ENCODE data around the gene CACNA2D1. TPM values are rescaled to one million over a fixed set of nuclear protein-coding genes. Genes with fewer than 3 reads are reported as not detected.

The CACNA2D1 gene
- total RNA-seq, 1 experiment from 2014 or later: 0.77 TPM

DNA sequence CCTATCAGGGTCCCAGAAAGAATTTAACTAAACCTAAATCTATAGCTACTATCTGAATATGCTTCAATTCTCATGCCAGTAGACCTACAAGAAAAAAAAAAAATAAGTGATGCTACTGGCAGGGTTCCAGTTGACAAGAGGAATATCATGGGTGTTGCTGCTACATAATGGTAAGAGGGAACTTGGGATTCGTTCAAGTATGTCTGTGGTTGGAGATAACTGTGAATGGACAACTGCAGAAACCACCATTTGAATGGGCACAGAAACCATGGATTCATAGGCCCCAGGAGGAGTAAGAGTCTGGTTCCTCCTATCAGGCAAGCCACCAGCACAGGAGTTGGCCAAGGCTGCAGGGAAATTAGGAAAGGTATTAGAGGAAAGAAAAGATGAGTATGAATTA is 386.1 kb downstream of the CACNA2D1 start:
- Histone ChIP-seq H3K9me2 (replicated peaks; ENCODE audit: low read length) (no peaks in the 10 kb centered on the region), H3K36me3 (ENCODE audit: low read depth, low read length) (no peaks in the 10 kb centered on the region), H3K9me3 (ENCODE audit: low read length) (no peaks in the 10 kb centered on the region), H3K4me2 (ENCODE audit: low read length) (no peak overlapping the region), H3K4me1 (ENCODE audit: insufficient read depth, low read length) (no peaks in the 10 kb centered on the region), H3K27me3 (ENCODE audit: low read length) (no peaks in the 10 kb centered on the region), H3K4me3 (ENCODE audit: low read length) (no peak overlapping the region), H3K79me2 (ENCODE audit: low read length) (no peaks in the 10 kb centered on the region), H3F3A (ENCODE audit: low read length, unreplicated experiment) (no peaks in the 10 kb centered on the region), H3K27ac (ENCODE audit: low read length) (no peak overlapping the region), H2AFZ (ENCODE audit: low read length) (no peak overlapping the region), H4K20me1 (ENCODE audit: low read length) (no peaks in the 10 kb centered on the region), H3K9ac (ENCODE audit: low read length) (no peak overlapping the region)
- DNase-seq (no peak), ATAC-seq (no peak)
- intact Hi-C loops (cut with micrococcal nuclease): no loop called here
- BruUV-seq (replicated peaks): no TSS peak
- TF ChIP-seq EZH2phosphoT487 (IDR thresholded peaks at IDR 0.05; ENCODE audit: borderline replicate concordance, low read length) (no peak), EZH2 (IDR thresholded peaks at IDR 0.05; ENCODE audit: low read length, unreplicated experiment) (no peak)
- TF ChIP-seq, protein P1, sequence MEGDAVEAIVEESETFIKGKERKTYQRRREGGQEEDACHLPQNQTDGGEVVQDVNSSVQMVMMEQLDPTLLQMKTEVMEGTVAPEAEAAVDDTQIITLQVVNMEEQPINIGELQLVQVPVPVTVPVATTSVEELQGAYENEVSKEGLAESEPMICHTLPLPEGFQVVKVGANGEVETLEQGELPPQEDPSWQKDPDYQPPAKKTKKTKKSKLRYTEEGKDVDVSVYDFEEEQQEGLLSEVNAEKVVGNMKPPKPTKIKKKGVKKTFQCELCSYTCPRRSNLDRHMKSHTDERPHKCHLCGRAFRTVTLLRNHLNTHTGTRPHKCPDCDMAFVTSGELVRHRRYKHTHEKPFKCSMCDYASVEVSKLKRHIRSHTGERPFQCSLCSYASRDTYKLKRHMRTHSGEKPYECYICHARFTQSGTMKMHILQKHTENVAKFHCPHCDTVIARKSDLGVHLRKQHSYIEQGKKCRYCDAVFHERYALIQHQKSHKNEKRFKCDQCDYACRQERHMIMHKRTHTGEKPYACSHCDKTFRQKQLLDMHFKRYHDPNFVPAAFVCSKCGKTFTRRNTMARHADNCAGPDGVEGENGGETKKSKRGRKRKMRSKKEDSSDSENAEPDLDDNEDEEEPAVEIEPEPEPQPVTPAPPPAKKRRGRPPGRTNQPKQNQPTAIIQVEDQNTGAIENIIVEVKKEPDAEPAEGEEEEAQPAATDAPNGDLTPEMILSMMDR (conservative IDR thresholded peaks at IDR 0.05; ENCODE audit: low read depth, low read length): no peak
- ChIA-PET CTCF (no interaction called here), POLR2A (ENCODE audit: unreplicated experiment) (no interaction called here)

DNA sequence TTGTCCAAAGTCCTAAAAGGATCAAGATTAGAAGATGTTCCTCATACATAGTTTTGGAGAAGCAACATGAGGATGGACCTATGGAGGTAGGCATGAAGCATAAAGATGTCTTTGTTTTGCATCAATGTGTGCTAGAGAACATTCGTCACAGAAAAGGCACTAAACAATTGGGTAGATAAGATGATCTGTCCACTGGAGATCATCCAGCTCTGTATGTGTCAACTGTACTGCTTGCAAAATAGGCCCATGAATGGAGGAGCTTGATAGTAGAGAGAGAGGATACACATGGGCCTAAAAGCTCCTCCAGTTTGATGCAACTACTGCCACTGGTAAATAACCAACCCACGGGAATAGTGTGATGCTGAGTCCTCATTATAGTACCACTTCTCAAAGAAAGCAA is 387.3 kb downstream of the CACNA2D1 start:
- Histone ChIP-seq H3K9me3 (ENCODE audit: low read length) (no peaks in the 10 kb centered on the region), H3K27me3 (ENCODE audit: low read length) (no peaks in the 10 kb centered on the region), H2AFZ (ENCODE audit: low read length) (no peak overlapping the region), H3K4me1 (ENCODE audit: insufficient read depth, low read length) (0 out of 2 replicates have a peak, but pooled peaks cover 4% of the 10 kb centered on the region), H3K9me2 (replicated peaks; ENCODE audit: low read length) (no peaks in the 10 kb centered on the region), H3K4me2 (ENCODE audit: low read length) (no peak overlapping the region), H3K27ac (ENCODE audit: low read length) (no peak overlapping the region), H3K79me2 (ENCODE audit: low read length) (no peaks in the 10 kb centered on the region), H4K20me1 (ENCODE audit: low read length) (no peaks in the 10 kb centered on the region), H3K36me3 (ENCODE audit: low read depth, low read length) (no peaks in the 10 kb centered on the region), H3F3A (ENCODE audit: low read length, unreplicated experiment) (no peaks in the 10 kb centered on the region), H3K9ac (ENCODE audit: low read length) (no peak overlapping the region), H3K4me3 (ENCODE audit: low read length) (no peak overlapping the region)
- ATAC-seq: no peak
- BruUV-seq (replicated peaks): no TSS peak
- ChIA-PET CTCF (no interaction called here), POLR2A (ENCODE audit: unreplicated experiment) (no interaction called here)
- no peak for TF ChIP-seq EZH2phosphoT487 (IDR thresholded peaks at IDR 0.05; ENCODE audit: borderline replicate concordance, low read length)
- TF ChIP-seq, protein P1 (conservative IDR thresholded peaks at IDR 0.05; ENCODE audit: low read depth, low read length): no peak
- no peak for TF ChIP-seq EZH2 (IDR thresholded peaks at IDR 0.05; ENCODE audit: low read length, unreplicated experiment)
- DNase-seq: no peak
- intact Hi-C loops (cut with micrococcal nuclease): no loop called here

DNA sequence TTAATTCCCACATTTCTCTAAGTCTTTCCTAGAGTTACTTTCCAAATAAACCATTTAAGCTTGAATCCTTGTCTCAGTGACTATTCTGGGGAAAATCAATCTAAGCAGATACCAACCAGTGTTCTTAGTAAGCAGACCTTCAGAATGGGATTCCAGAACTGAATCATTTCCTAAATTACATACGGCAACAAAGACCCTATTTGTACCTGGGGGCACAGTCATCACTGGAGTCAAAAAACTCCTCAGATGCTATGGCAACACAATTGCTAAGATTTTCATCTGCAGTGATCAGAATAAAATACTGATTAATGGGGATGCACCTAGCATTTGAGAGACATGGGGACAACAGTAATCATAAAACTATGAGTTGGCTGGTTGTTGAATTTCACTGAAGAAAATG is 389.0 kb downstream of the CACNA2D1 start:
- Histone ChIP-seq H3K9me3 (ENCODE audit: low read length) (no peaks in the 10 kb centered on the region), H3K79me2 (ENCODE audit: low read length) (no peaks in the 10 kb centered on the region), H3K27ac (ENCODE audit: low read length) (no peak overlapping the region), H3K4me1 (ENCODE audit: insufficient read depth, low read length) (peaks cover 19% of the 10 kb centered on the region), H3K9ac (ENCODE audit: low read length) (no peak overlapping the region), H4K20me1 (ENCODE audit: low read length) (no peaks in the 10 kb centered on the region), H3K27me3 (ENCODE audit: low read length) (no peaks in the 10 kb centered on the region), H3F3A (ENCODE audit: low read length, unreplicated experiment) (no peaks in the 10 kb centered on the region), H2AFZ (ENCODE audit: low read length) (no peak overlapping the region), H3K9me2 (replicated peaks; ENCODE audit: low read length) (no peaks in the 10 kb centered on the region), H3K36me3 (ENCODE audit: low read depth, low read length) (no peaks in the 10 kb centered on the region), H3K4me3 (ENCODE audit: low read length) (no peak overlapping the region), H3K4me2 (ENCODE audit: low read length) (no peak overlapping the region)
- BruUV-seq (replicated peaks): no TSS peak
- ChIA-PET CTCF (no interaction called here), POLR2A (ENCODE audit: unreplicated experiment) (no interaction called here)
- DNase-seq: no peak
- TF ChIP-seq, protein P1 (conservative IDR thresholded peaks at IDR 0.05; ENCODE audit: low read depth, low read length): no peak
- TF ChIP-seq EZH2 (IDR thresholded peaks at IDR 0.05; ENCODE audit: low read length, unreplicated experiment) (no peak), EZH2phosphoT487 (IDR thresholded peaks at IDR 0.05; ENCODE audit: borderline replicate concordance, low read length) (no peak)
- intact Hi-C loops (cut with micrococcal nuclease): no loop called here
- no peak for ATAC-seq

All from PC-3 (cell line).